ENCODE measurements around the gene GFOD2. TPM values are rescaled to one million over a fixed set of nuclear protein-coding genes. Genes with fewer than 3 reads are reported as not detected.

Gene GFOD2
- total and polyA plus RNA-seq, 2 of the 13 experiments (the other 11 are each of a cell fraction or from before 2014, with no cell fraction given), result 11.1 to 17.2 TPM

DNA sequence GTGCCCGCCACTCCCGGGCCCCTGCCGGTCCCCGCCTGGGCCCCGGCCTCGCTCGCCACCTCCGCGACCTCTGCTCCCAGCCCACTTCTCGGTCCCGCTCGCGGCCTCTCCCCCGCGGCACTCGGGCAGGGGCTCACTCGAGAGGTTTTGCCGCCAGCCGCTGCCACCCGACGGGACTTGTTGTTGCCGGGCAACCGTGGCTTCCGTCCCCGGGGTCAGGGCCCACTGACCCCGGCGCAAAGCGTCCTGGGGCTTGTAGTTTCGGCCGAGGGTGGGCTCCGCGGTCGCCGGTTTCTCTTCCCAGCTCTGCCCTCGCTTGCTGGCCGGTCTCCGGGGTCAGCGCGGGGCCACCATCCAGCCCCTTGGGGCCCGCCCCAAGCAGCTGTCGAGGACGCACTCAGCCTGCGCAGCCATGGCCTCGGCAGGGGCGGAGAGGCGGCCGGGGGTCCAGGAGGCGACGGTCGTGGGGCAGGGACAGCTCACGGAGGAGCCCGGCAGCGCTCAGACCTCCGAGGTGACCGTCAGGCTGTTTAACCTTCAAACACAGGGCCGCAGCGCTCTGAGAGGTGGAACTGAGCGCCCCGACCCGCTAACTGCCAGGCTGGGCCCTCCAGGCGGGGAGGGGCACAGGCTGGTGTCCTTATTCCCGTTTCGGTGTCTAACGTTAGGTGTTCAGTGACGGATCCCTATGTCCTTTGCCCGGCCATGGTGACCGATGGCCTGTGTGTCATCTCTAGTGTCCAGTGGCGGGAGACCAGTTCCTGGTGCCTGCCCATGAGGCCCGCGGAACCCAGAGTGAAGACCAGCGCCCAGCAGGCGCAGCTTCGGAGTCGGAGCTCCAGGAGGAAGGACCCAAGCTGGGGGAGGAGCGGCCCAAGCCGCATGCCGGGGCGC is 52.3 kb downstream of the GFOD2 start, which contains the start of the genes C16orf86 and ENKD1 (continued):
- TF ChIP-seq TBL1XR1 (IDR thresholded peaks at IDR 0.05; ENCODE audit: borderline replicate concordance, low read length, partially characterized antibody) (no peak), HNF4G (IDR thresholded peaks at IDR 0.05; ENCODE audit: borderline replicate concordance, low read depth, low read length) (no peak), HNF4G (CRISPR knock-in tag; IDR thresholded peaks at IDR 0.05; ENCODE audit: borderline replicate concordance, low read depth) (peak; percentile 16; the same call in 1 of the 2 replicates), HNF4A (CRISPR knock-in tag; IDR thresholded peaks at IDR 0.05) (peak; percentile 39; the same call in 1 of the 2 replicates), EEA1 (CRISPR knock-in tag; IDR thresholded peaks at IDR 0.05; ENCODE audit: borderline replicate concordance) (peak; percentile 59; the same call in 1 of the 2 replicates), NCOA2 (CRISPR knock-in tag; IDR thresholded peaks at IDR 0.05) (no peak; the same call in 1 of the 2 replicates), CENPX (CRISPR knock-in tag; IDR thresholded peaks at IDR 0.05) (no peak), ZNF354B (CRISPR knock-in tag; IDR thresholded peaks at IDR 0.05) (0 out of 2 replicates have a peak, but pooled peaks have one; percentile 65), SMAD3 (CRISPR knock-in tag; IDR thresholded peaks at IDR 0.05) (peak; percentile 34; the same call in 1 of the 2 replicates)
- TF ChIP-seq, protein P1, sequence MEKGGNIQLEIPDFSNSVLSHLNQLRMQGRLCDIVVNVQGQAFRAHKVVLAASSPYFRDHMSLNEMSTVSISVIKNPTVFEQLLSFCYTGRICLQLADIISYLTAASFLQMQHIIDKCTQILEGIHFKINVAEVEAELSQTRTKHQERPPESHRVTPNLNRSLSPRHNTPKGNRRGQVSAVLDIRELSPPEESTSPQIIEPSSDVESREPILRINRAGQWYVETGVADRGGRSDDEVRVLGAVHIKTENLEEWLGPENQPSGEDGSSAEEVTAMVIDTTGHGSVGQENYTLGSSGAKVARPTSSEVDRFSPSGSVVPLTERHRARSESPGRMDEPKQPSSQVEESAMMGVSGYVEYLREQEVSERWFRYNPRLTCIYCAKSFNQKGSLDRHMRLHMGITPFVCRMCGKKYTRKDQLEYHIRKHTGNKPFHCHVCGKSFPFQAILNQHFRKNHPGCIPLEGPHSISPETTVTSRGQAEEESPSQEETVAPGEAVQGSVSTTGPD (CRISPR knock-in tag; IDR thresholded peaks at IDR 0.05), result no peak
- TF ChIP-seq, protein P2, sequence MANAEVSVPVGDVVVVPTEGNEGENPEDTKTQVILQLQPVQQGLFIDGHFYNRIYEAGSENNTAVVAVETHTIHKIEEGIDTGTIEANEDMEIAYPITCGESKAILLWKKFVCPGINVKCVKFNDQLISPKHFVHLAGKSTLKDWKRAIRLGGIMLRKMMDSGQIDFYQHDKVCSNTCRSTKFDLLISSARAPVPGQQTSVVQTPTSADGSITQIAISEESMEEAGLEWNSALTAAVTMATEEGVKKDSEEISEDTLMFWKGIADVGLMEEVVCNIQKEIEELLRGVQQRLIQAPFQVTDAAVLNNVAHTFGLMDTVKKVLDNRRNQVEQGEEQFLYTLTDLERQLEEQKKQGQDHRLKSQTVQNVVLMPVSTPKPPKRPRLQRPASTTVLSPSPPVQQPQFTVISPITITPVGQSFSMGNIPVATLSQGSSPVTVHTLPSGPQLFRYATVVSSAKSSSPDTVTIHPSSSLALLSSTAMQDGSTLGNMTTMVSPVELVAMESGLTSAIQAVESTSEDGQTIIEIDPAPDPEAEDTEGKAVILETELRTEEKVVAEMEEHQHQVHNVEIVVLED (CRISPR knock-in tag; IDR thresholded peaks at IDR 0.05; ENCODE audit: borderline replicate concordance), result peak; percentile 64; the same call in 1 of the 2 replicates
- TF ChIP-seq, protein P3, sequence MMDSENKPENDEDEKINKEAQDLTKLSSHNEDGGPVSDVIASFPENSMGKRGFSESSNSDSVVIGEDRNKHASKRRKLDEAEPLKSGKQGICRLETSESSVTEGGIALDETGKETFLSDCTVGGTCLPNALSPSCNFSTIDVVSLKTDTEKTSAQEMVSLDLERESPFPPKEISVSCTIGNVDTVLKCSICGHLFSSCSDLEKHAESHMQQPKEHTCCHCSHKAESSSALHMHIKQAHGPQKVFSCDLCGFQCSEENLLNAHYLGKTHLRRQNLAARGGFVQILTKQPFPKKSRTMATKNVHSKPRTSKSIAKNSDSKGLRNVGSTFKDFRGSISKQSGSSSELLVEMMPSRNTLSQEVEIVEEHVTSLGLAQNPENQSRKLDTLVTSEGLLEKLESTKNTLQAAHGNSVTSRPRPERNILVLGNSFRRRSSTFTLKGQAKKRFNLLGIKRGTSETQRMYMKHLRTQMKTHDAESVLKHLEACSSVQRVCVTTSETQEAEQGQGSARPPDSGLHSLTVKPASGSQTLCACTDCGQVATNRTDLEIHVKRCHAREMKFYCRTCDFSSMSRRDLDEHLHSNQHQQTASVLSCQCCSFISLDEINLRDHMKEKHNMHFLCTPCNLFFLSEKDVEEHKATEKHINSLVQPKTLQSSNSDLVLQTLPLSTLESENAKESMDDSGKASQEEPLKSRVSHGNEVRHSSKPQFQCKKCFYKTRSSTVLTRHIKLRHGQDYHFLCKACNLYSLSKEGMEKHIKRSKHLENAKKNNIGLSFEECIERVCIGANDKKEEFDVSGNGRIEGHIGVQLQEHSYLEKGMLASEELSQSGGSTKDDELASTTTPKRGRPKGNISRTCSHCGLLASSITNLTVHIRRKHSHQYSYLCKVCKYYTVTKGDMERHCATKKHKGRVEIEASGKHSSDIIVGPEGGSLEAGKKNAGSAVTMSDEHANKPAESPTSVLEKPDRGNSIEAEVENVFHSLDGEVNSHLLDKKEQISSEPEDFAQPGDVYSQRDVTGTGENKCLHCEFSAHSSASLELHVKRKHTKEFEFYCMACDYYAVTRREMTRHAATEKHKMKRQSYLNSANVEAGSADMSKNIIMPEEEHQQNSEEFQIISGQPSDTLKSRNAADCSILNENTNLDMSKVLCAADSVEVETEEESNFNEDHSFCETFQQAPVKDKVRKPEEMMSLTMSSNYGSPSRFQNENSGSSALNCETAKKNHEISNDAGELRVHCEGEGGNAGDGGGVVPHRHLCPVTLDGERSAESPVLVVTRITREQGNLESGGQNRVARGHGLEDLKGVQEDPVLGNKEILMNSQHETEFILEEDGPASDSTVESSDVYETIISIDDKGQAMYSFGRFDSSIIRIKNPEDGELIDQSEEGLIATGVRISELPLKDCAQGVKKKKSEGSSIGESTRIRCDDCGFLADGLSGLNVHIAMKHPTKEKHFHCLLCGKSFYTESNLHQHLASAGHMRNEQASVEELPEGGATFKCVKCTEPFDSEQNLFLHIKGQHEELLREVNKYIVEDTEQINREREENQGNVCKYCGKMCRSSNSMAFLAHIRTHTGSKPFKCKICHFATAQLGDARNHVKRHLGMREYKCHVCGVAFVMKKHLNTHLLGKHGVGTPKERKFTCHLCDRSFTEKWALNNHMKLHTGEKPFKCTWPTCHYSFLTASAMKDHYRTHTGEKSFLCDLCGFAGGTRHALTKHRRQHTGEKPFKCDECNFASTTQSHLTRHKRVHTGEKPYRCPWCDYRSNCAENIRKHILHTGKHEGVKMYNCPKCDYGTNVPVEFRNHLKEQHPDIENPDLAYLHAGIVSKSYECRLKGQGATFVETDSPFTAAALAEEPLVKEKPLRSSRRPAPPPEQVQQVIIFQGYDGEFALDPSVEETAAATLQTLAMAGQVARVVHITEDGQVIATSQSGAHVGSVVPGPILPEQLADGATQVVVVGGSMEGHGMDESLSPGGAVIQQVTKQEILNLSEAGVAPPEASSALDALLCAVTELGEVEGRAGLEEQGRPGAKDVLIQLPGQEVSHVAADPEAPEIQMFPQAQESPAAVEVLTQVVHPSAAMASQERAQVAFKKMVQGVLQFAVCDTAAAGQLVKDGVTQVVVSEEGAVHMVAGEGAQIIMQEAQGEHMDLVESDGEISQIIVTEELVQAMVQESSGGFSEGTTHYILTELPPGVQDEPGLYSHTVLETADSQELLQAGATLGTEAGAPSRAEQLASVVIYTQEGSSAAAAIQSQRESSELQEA (CRISPR knock-in tag; IDR thresholded peaks at IDR 0.05; ENCODE audit: not compliant biosample characterization), result no peak
- TF ChIP-seq, protein P4, sequence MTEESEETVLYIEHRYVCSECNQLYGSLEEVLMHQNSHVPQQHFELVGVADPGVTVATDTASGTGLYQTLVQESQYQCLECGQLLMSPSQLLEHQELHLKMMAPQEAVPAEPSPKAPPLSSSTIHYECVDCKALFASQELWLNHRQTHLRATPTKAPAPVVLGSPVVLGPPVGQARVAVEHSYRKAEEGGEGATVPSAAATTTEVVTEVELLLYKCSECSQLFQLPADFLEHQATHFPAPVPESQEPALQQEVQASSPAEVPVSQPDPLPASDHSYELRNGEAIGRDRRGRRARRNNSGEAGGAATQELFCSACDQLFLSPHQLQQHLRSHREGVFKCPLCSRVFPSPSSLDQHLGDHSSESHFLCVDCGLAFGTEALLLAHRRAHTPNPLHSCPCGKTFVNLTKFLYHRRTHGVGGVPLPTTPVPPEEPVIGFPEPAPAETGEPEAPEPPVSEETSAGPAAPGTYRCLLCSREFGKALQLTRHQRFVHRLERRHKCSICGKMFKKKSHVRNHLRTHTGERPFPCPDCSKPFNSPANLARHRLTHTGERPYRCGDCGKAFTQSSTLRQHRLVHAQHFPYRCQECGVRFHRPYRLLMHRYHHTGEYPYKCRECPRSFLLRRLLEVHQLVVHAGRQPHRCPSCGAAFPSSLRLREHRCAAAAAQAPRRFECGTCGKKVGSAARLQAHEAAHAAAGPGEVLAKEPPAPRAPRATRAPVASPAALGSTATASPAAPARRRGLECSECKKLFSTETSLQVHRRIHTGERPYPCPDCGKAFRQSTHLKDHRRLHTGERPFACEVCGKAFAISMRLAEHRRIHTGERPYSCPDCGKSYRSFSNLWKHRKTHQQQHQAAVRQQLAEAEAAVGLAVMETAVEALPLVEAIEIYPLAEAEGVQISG (CRISPR knock-in tag; IDR thresholded peaks at IDR 0.05), result peak; percentile 63
